HUES6 (cell line): ENCODE results near the gene RCOR1.
"Not testable (repeated sequence)": the region's sequence is repeated elsewhere in the genome, so short reads cannot be mapped to it uniquely, and the experiment has no call there.

Experiments used
- H3K27ac ChIP-seq: 2 replicates; pipeline ENCODE4 v1.7.0; 2013; ENCODE audit warnings: low read depth, mild to moderate bottlenecking, low read length, inconsistent platforms
- H3K27me3 ChIP-seq: 2 replicates; pipeline ENCODE4 v1.6.1; 2013; ENCODE audit warnings: low read length; ENCODE audit not compliant: control insufficient read depth, insufficient read depth
- H3K36me3 ChIP-seq: 2 replicates; pipeline ENCODE4 v1.6.1; 2013; ENCODE audit warnings: low read length; ENCODE audit not compliant: control insufficient read depth, insufficient read depth
- H3K4me1 ChIP-seq: 2 replicates; pipeline ENCODE4 v1.6.1; 2013; ENCODE audit warnings: low read length; ENCODE audit not compliant: control insufficient read depth, insufficient read depth
- H3K4me3 ChIP-seq: 2 replicates; pipeline ENCODE4 v1.5.1; 2013; ENCODE audit warnings: low read depth, low read length
- H3K9ac ChIP-seq: one replicate; pipeline ENCODE4 v1.6.1; 2013; ENCODE audit warnings: mild to moderate bottlenecking, low read length
- H3K9me3 ChIP-seq: 2 replicates; pipeline ENCODE4 v1.6.1; 2013; ENCODE audit warnings: low read depth, low read length; ENCODE audit not compliant: control insufficient read depth, insufficient read depth

The RCOR1 gene

DNA sequence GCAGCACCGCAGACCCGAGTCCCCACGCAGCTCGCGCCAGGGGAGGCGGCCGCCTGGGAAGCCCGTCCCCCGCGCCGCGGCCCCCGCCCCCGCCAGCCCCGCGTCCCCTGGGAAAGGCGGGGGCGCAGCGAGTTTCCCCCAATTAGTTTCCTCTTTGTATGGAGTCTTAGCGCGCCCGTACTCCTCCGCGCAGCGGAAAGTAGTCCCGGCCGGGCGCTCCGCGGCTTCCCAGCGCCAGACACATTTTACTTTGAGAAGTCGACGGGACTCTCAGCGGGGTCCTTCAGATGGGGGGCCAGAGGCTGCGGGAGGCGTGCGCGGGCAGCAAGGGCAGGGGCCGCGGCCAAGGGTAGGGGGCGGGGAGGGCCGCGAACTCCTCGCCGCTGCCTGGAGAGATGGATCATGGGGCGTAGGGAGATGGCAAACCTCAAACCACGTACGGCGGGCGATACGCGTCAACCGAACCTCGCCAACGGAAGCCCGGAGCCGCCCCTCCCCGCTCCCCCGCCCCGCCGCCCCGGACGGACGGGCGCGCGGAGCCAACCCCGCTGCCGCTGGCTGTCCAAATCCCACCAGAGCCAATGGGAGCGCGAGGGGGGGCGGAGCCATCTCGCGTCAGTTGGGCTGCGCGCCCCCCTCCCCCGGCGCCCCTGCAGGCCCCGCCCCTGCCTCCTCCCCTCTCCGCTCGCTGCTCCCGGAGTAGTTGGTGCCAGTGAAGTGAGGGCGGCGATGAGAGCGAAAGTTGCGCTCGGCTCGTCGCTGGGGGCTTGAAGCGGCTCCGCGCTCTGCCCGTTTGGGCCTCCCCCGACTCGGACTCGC is at the start of gene RCOR1:
Gene RCOR1, plus strand, starts transcription at position 706 of the 819 bp plus-strand sequence. CDS start 238 bp downstream, outside the sequence.
- Histone ChIP-seq H3K4me3 (peak within 1 kb of the TSS; percentile 99), H3K9me3 (no peaks in the 10 kb centered on the region), H3K9ac (peak within 1 kb of the TSS; percentile 85), H3K4me1 (peaks cover 37% of the 10 kb centered on the region), H3K27ac (peak within 1 kb of the TSS; percentile 89), H3K36me3 (no peaks in the 10 kb centered on the region), H3K27me3 (no peaks in the 10 kb centered on the region)

DNA sequence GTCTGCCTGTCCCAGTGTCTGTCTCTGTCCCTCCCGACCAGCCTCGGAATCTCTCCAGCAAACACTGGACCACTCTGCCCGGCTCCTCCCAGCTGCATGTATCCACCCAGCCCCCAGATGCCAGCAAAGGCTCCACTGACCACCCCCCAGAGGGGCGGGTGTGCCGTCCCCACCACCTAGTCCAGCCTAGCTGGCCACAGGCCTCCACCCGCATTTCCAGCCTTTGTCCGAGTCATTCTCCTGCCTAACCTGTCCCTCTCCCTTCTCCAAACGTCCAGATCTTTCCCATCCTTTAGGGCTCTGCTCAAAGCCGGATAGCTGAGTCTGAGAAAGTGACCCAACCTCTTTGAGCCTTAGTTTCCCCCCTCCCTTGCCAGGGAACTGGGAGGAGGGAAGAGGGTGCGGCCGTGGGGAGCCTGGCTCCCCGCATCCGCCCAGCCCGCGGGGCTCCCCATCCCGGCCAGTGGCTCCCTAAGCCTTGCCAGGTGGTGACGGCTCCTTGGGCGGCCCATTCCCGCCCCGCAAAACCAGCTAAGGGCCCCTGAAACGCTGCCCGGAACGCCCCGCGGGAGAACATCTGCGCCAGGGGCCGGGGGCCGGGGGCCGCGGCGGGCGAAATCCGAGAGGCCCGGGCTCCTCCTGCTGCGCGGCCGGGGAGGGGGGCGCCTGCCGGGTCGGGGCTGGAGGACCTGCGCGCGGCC is 48.3 kb upstream of the RCOR1 start:
- Histone ChIP-seq H3K9ac (peak overlapping the region; percentile 4), H3K4me3 (peak overlapping the region; percentile 49), H3K36me3 (no peaks in the 10 kb centered on the region), H3K27me3 (no peaks in the 10 kb centered on the region), H3K4me1 (peaks cover 38% of the 10 kb centered on the region), H3K27ac (peak overlapping the region; percentile 26; the same call in 1 of the 2 replicates), H3K9me3 (no peaks in the 10 kb centered on the region)

DNA sequence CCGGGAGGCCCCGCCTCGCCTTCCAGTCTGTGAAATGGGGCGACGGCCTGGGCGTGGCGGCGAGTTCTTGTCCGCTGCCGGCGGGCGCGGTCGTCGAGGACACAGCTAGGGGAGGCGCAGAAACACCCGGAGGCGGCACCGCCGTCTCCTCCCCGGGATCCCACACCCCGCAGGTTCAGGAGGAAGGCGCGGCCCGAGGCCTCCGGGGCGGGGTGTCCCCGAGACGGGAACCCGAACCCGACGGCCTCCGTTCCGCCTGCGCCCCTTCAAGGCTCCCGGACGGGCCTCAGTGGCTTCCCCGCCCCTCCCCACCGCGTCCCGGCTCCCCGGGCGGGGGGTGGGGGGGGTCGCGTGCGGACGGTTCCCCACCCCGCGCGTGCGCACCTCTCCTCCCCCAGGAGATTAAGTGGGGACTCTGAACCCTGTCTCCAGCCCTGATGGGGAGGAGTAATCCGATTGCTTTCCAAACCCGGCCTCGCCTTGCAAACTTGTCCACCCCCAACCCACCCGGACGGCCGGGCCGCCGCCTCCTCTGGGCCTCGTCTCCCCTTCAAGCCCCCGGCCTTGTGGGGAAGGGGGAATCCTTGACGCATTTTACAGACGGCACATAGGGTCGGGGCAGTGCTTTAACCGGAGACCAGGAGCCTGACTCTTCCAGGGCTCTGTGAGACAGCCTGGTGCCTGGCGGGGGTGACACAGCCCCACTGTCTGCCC is 47.5 kb upstream of the RCOR1 start:
- Histone ChIP-seq H3K9me3 (no peaks in the 10 kb centered on the region), H3K9ac (peak overlapping the region; percentile 68), H3K27me3 (no peaks in the 10 kb centered on the region), H3K27ac (peak overlapping the region; percentile 26; the same call in 1 of the 2 replicates), H3K36me3 (no peaks in the 10 kb centered on the region), H3K4me3 (peak overlapping the region; percentile 49), H3K4me1 (peaks cover 34% of the 10 kb centered on the region)

DNA sequence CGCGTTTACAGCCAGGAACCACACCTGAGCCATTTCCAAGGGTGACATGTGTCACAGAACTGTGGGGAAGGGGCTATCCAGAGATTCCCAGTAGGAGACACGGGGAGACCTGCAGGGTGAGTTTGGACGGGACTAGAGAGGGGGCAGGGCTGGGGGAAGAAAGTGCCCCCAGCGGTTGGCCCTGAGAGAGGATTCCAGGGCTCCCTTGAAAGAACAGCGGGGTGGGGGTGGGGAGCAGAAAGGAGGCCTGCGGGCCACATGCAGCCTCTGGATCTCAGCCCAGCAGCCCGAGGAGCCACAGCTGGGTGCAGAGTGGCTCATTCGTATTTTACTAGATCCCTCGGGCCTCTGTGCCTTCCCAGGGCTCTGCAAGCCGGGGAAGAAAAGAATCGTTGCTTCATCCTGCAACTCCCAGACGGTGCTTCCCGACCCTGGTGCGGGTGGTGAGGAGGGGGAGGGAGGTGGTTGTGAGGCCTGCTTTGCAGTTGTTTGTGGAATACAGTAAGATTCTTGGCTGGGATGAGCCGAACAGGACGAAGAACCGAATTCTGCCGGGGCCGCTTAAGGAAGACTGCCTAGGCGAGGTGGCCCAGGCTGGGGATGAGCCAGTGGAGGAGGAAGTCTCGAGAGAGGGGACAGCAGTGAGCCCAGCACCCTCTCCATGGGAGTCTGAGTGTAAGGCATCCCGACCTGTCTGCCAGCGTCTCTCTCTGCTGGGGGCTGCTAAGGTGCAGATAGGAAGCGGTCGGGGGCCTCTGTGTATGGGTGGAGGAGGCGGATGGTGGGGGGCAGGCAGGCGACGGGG is 46.8 kb upstream of the RCOR1 start:
- Histone ChIP-seq H3K27ac (peak overlapping the region; percentile 26; the same call in 1 of the 2 replicates), H3K9ac (peak overlapping the region; percentile 68), H3K9me3 (no peaks in the 10 kb centered on the region), H3K4me3 (peak overlapping the region; percentile 49), H3K27me3 (no peaks in the 10 kb centered on the region), H3K36me3 (no peaks in the 10 kb centered on the region), H3K4me1 (peaks cover 26% of the 10 kb centered on the region)

DNA sequence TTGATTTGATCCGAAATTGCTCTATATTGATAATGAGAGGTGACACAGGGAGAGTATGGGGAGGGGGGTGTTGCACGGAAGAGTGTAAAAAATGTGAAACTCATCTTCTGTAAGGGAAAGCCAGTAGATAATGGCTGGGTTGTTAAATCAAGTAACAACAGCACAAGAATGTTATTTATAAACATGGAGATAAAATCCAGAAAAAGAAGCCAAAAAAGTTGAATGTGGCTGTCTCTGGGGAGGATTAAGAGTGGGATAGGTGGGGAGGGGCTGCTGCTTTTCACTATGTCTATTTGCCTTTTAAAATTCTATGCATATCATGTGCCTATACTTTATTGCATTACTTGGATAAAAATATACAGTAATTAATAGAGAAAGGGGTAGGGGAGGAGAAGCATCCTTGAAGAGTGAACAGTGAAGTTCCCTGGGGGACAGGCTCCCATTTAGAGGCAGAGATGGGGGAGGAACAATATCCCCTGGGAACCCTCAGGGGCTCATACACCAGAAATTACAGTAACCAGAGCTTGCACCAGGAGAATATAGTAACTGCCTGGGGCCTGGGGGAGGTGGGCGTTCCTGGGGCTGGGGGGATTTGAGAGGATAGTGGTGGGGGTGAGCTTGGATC is 43.7 kb upstream of the RCOR1 start:
- H3K36me3 ChIP-seq, result no peaks in the 10 kb centered on the region
- H3K4me1 ChIP-seq, result peaks cover 27% of the 10 kb centered on the region
- H3K4me3 ChIP-seq, result no peak overlapping the region
- no peaks in the 10 kb centered on the region for H3K27me3 ChIP-seq
- no peaks in the 10 kb centered on the region for H3K9me3 ChIP-seq
- no peak overlapping the region for H3K9ac ChIP-seq
- no peak overlapping the region for H3K27ac ChIP-seq

DNA sequence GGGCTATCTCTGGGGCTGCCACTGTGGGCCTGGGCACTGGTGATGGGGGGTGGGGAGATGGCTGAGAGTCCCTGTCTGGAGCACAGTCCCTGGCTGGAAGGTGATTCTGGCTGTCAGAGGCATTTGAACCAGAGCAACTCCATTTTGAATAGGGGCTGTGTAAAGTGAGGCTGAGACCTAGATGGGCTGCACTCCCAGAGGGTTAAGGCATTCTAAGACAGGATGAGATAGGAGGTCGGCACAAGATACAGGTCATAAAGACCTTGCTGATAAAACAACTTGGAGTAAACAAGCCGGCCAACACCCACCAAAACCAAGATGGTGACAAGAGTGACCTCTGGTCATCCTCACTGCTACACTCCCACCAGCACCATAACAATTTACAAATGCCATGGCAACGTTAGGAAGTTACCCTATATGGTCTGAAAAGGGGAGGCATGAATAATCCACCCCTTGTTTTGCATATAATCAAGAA is 41.5 kb upstream of the RCOR1 start:
- H3K9me3 ChIP-seq, H3K27ac ChIP-seq, H3K36me3 ChIP-seq, H3K4me3 ChIP-seq, H3K9ac ChIP-seq, H3K27me3 ChIP-seq: not testable (repeated sequence)
- H3K4me1 ChIP-seq, result peaks cover 12% of the 10 kb centered on the region

DNA sequence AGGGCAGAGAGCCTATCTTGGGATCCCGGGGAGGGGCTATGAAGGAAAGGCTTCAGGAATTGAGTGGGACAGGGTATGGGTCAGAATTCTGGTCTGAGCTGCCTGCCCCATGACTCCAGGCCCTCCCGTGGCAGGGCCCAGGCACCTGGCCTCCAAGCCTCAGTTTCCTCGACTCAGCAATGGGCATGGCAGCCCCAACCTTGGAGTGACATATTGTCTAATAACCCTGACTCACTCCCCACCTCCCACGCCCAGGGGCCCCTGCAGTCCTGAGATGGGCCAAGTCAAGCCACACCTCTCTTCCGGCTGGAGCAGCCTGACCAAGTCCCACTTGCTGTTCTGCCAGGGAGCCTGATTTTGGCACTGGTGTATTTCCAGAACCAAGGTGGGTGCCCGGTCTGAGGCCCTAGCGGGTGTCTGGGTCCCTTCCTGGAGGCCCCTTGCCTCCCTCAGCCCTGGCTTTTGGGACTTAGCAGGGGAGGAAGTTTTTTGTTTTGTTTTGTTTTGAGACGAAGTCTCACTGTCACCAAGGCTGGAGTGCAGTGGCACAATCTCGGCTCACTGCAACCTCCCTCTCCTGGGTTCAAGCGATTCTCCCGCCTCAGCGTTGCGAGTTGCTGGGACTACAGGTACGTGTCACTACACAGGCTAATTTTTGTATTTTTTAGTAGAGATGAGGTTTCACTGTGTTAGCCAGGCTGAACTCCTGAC is 40.3 kb upstream of the RCOR1 start:
- Histone ChIP-seq H3K9ac (no peak overlapping the region), H3K4me3 (no peak overlapping the region), H3K9me3 (no peaks in the 10 kb centered on the region), H3K27me3 (no peaks in the 10 kb centered on the region), H3K27ac (no peak overlapping the region), H3K4me1 (peaks cover 9% of the 10 kb centered on the region; the same call in 1 of the 2 replicates), H3K36me3 (no peaks in the 10 kb centered on the region)

DNA sequence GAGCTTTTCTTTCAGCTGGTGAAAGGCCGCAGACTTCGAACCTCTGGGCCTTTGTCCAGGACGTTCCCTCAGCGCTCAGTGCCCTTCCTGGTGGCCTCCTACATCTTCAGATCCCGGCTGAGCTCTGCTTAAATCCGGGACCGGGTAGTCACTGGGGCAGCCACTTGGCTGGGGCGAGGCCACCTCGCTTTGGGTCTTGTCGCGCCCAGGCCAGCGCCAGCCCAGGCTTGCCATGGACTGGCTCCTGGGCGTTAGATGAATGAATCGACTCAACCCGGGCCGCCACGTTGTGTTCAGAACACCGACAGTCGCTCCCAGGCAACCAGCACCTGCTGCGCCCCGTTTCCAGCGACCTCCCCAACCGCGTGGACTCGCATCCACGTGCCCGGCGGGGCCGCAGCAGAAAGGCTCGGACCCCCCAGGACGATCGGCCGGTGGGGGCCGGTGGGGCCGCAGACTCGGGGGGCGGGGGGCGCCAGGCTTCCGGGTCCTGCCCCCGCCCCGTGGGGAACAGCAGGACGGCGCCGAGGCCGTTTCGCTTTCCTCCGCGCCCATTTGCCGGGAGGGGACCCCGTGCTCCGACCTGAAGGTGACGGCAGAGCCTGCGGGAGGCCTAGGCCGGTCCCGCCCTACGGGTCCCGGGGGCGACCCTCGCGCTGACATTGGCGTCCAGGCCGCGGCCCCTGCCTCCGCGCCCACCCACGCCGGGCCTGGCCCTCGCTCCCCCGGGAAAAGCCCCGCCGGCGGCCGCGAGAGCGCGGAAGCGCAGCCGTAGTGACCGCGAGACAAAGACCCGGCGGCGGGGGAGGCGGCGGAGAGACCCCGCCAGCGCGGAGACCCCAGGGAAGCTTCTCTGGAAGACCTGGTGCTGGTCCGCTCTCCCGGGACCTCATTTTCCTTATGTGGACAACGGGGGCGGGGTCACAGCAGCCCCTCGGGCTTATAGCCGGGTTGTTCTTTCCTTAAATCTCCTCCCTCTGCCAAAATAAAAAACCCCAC is 37.3 kb upstream of the RCOR1 start:
- Histone ChIP-seq H3K36me3 (no peaks in the 10 kb centered on the region), H3K9me3 (no peaks in the 10 kb centered on the region), H3K27ac (peak overlapping the region; percentile 74; the same call in 1 of the 2 replicates), H3K4me3 (peak overlapping the region; percentile 77), H3K9ac (peak overlapping the region; percentile 82), H3K27me3 (no peaks in the 10 kb centered on the region), H3K4me1 (peaks cover 12% of the 10 kb centered on the region; the same call in 1 of the 2 replicates)
